Measurements from ENCODE around the gene NFATC1.
A peak's percentile ranks its signal among the peaks of the same experiment; 100 is the strongest.

Gene NFATC1

GRCh38 chr18:79489899-79490625 lies 94.3 kb downstream of the NFATC1 start:
- Mint-ChIP-seq H3K4me3 (no peak overlapping the region), H3K36me3 (ENCODE audit: low read depth) (peaks cover 14% of the 10 kb centered on the region), H3K4me1 (ENCODE audit: low read depth) (peaks cover 10% of the 10 kb centered on the region), H3K9me3 (peaks cover under 1% of the 10 kb centered on the region), H3K27ac (no peak overlapping the region), H3K27me3 (ENCODE audit: low read depth) (no peaks in the 10 kb centered on the region)
- DNase-seq (ENCODE audit: low spot score), result no peak

DNA sequence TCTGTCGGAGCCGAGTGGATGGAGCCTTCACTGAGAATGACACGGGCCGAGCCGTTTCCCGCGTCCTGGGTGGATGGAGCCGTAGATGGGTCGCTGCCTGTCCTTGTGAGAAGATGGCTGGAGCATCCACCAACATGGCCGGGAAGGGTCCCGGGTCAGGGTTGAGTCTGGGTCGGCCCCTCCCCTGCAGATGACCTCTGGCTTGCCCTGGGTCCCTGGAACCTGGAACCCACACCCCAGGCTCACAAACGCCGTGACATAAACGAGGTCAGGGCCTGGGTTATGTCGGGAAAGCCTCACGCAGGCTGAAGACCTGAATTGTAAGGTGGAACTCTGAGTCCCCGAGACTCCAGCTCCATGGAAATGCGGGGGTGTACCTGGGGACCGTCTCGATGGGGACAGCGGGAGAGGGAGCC lies 94.9 kb downstream of the NFATC1 start:
- Mint-ChIP-seq H3K36me3 (ENCODE audit: low read depth) (peaks cover 20% of the 10 kb centered on the region), H3K4me3 (no peak overlapping the region), H3K4me1 (ENCODE audit: low read depth) (peaks cover 10% of the 10 kb centered on the region), H3K27ac (no peak overlapping the region), H3K27me3 (ENCODE audit: low read depth) (no peaks in the 10 kb centered on the region), H3K9me3 (peaks cover 5% of the 10 kb centered on the region)
- DNase-seq (ENCODE audit: low spot score), result no peak

DNA sequence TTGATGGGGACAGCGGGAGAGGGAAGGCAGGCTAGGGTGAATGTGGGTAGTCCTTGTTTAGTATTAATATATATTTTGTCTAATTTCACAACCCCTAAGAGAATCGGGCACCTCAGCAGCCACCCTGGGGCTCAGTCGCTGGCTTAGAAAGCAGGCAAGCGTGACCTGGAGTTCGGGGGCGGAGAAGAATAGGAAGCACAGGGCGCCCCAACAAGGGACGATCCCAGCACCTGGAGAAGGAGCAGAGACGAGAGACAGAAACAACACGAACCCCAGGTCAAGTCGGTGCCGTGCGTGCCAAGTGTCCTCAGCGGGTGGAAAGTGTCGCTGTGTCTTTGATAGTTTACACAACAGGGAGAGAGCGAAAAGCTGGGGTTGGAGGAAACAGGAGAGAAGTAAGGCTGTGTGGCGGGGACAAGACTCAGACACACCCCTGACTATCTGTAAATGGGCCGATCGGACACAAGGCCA lies 95.4 kb downstream of the NFATC1 start:
- Mint-ChIP-seq H3K27ac (peak overlapping the region; percentile 63), H3K27me3 (ENCODE audit: low read depth) (no peaks in the 10 kb centered on the region), H3K36me3 (ENCODE audit: low read depth) (peaks cover 24% of the 10 kb centered on the region), H3K4me3 (no peak overlapping the region), H3K4me1 (ENCODE audit: low read depth) (peaks cover 10% of the 10 kb centered on the region), H3K9me3 (peaks cover 7% of the 10 kb centered on the region)
- DNase-seq (ENCODE audit: low spot score), result no peak

DNA sequence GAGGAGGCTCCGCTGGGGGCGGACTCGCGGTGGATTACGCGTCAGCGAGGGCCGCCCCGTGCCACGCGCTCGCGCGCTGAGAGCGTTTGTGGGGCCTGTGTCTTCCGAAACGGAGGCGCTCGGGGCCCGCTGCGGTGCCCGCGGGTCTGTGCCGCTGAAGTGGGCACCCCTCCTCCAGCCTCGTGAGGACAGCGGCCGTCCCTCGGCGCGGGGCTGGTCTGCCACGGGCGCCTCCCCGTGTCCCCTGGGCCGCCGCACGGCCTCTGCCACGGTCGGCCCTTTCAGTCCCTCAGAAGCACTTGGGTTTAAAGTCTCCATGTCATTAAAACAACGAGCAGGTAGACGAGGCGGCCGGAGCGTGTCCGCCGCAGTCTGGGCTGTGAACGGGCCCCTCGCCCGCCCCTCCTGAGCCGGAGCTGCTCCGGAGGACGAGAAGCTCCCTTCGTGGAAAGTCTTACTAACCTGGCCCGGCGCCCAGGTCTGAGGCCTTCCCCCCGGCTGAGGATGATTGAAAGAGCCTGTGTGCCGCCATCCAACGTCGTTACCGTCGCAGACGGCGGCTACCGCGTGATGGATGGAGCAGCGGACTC lies 97.6 kb downstream of the NFATC1 start:
- H3K36me3 Mint-ChIP-seq (ENCODE audit: low read depth), result peaks cover 44% of the 10 kb centered on the region
- peaks cover 24% of the 10 kb centered on the region for H3K9me3 Mint-ChIP-seq
- peaks cover 10% of the 10 kb centered on the region for H3K4me1 Mint-ChIP-seq (ENCODE audit: low read depth)
- H3K4me3 Mint-ChIP-seq, result no peak overlapping the region
- DNase-seq (ENCODE audit: low spot score), result no peak
- H3K27me3 Mint-ChIP-seq (ENCODE audit: low read depth), result no peaks in the 10 kb centered on the region
- H3K27ac Mint-ChIP-seq, result no peak overlapping the region

DNA sequence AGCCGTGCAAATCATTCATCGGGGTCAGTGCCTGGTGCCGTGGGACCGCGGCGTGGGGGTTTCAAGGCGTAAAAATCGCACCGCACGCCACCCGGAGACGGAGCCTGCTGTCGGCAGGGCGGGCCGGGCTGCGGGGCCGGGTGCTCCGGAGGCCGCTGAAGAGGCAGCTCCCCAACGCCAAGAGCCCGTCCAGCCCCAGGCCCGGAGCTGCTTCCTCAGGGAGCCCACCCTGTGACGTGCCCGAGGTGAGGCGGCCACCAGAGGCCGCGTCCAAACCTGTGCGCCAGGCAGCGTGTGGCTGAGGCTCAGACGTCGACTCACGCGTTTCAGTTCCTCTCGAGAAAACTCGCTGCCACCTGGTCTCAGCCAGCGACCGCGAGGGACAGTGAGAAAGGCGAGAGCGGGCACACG lies 98.1 kb downstream of the NFATC1 start:
- peaks cover 47% of the 10 kb centered on the region for H3K36me3 Mint-ChIP-seq (ENCODE audit: low read depth)

DNA sequence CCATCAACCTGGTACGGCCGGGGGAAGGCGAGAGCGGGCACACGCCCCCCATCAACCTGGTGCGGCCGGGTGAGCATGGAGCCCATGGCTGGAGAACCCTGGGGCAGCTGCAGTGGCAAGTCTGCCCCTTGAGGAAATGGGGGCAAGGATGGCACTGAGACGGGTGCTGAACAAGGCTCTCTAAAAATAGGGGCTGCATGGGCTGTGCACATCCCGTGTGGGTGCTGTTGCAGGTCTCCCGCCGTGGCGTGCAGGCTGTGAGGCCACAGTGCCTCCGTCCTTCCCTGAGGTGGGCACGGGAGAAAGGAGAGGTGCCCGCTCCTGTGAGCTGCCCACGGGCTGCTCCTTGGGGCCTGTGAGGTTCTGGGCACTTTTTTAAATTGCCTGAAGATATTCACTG lies 99.2 kb downstream of the NFATC1 start:
- peaks cover 9% of the 10 kb centered on the region for H3K4me1 Mint-ChIP-seq (ENCODE audit: low read depth)
- peaks cover 40% of the 10 kb centered on the region for H3K9me3 Mint-ChIP-seq
- H3K36me3 Mint-ChIP-seq (ENCODE audit: low read depth), result peaks cover 54% of the 10 kb centered on the region
- DNase-seq (ENCODE audit: low spot score), result no peak
- H3K27ac Mint-ChIP-seq, result no peak overlapping the region
- H3K4me3 Mint-ChIP-seq, result no peak overlapping the region
- no peaks in the 10 kb centered on the region for H3K27me3 Mint-ChIP-seq (ENCODE audit: low read depth)

More for the DNA sequence above, 98.1 kb downstream of the NFATC1 start:
- Mint-ChIP-seq H3K4me3 (no peak overlapping the region), H3K9me3 (peaks cover 29% of the 10 kb centered on the region), H3K4me1 (ENCODE audit: low read depth) (peaks cover 10% of the 10 kb centered on the region), H3K27me3 (ENCODE audit: low read depth) (no peaks in the 10 kb centered on the region), H3K27ac (no peak overlapping the region)
- no peak for DNase-seq (ENCODE audit: low spot score)

GRCh38 chr18:79495591-79496071 lies 99.9 kb downstream of the NFATC1 start:
- DNase-seq (ENCODE audit: low spot score), result no peak
- H3K36me3 Mint-ChIP-seq (ENCODE audit: low read depth), result peaks cover 60% of the 10 kb centered on the region
- no peak overlapping the region for H3K4me3 Mint-ChIP-seq
- H3K27me3 Mint-ChIP-seq (ENCODE audit: low read depth), result no peaks in the 10 kb centered on the region
- peaks cover 47% of the 10 kb centered on the region for H3K9me3 Mint-ChIP-seq
- H3K4me1 Mint-ChIP-seq (ENCODE audit: low read depth), result peaks cover 9% of the 10 kb centered on the region
- no peak overlapping the region for H3K27ac Mint-ChIP-seq

DNA sequence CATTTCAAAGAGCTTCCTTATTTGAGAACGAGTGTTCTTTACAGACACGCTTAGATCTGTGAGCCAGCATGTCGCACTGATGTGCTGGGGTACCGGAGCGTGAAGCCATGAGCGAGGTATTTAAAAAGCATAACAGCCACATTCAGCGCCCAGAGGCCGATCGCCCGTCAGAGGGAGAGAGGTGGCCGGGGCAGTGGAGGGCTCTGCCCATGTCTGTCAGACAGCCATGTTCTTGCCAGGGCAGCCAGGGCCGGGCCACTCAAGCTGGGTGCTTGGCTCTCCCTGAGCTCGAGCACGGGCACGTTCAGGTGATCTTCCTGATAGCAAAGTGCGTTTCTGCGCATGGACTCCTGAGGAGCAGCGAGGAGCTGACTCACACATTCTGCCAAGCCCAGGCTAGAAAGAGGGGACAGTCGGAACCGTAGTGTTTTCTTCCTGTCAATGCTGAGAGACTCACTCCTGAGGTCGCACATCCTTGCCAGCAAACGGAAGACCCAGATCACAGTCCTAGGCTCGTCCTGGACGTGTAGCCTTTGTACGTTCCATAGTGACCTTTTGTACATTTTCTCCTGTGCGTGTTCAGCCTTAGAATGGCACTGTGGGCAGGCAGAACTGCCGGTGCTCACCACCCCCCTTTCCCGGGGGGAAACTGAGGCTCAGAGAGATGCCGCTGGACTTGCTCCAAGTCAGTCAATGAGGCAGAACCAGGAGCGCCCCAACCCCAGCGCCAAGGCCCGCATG lies 100.7 kb downstream of the NFATC1 start:
- no peak for DNase-seq (ENCODE audit: low spot score)
- H3K4me1 Mint-ChIP-seq (ENCODE audit: low read depth), result peaks cover 5% of the 10 kb centered on the region
- H3K27ac Mint-ChIP-seq, result no peak overlapping the region
- H3K4me3 Mint-ChIP-seq, result no peak overlapping the region
- peaks cover 49% of the 10 kb centered on the region for H3K9me3 Mint-ChIP-seq
- peaks cover 62% of the 10 kb centered on the region for H3K36me3 Mint-ChIP-seq (ENCODE audit: low read depth)
- no peaks in the 10 kb centered on the region for H3K27me3 Mint-ChIP-seq (ENCODE audit: low read depth)

DNA sequence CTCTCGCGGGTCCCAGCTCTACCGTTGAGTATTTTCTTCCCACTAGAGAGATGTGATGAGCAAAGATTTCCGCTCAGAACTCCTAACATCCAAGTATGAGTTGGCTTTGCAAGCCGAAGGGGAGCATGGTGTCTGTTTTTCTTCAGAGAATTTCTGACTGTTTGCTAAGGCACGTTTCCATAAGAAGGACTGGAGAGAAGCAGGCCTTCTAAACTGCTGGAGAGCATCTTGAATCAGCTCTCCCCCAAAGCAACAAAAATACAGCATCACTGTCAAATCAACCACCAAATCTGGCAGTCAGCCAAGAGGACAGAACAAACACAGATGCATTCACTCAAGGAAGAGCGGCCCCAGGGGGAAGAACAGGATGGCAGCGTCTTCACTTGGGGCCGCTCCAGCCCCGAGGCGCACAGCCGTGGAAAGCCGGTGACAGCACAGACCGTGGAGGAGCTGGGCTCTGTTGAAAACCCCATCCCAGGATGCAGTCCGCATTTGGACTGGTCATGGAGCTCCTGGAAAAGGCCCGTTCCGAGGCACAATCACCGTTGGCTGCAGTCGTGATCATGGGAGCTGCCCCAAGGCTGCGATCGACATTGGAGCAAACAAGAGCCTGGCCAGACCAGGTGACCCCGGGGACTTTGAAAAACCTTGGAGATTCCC lies 101.4 kb downstream of the NFATC1 start:
- Mint-ChIP-seq H3K4me3 (no peak overlapping the region), H3K27ac (no peak overlapping the region), H3K9me3 (peaks cover 49% of the 10 kb centered on the region), H3K36me3 (ENCODE audit: low read depth) (peaks cover 59% of the 10 kb centered on the region), H3K4me1 (ENCODE audit: low read depth) (peaks cover 2% of the 10 kb centered on the region), H3K27me3 (ENCODE audit: low read depth) (no peaks in the 10 kb centered on the region)
- no peak for DNase-seq (ENCODE audit: low spot score)

DNA sequence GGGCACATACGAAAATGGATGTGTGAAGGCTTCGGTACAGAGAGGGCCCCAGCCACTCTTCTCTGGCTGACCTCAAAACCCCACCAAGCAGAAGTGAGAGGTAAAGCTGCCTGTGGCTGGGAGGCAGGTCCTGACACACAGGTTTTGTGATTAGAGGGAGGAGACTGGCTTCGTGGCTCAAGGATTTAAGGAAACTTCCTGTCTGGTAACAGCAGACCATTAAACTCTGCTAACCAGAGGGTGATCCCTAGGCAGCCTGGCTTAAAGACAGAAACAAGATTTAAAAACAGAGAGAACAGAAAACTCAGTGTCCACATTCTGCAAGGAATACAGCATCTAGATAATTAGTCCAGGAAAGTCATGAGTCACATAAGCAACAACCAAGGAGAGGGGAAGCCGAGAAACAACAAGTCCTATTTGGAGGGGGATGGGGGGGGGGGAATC lies 101.9 kb downstream of the NFATC1 start:
- Mint-ChIP-seq H3K36me3 (ENCODE audit: low read depth) (peaks cover 57% of the 10 kb centered on the region), H3K27me3 (ENCODE audit: low read depth) (no peaks in the 10 kb centered on the region), H3K9me3 (peaks cover 49% of the 10 kb centered on the region), H3K27ac (no peak overlapping the region), H3K4me1 (ENCODE audit: low read depth) (peaks cover 7% of the 10 kb centered on the region), H3K4me3 (no peak overlapping the region)
- DNase-seq (ENCODE audit: low spot score), result no peak

DNA sequence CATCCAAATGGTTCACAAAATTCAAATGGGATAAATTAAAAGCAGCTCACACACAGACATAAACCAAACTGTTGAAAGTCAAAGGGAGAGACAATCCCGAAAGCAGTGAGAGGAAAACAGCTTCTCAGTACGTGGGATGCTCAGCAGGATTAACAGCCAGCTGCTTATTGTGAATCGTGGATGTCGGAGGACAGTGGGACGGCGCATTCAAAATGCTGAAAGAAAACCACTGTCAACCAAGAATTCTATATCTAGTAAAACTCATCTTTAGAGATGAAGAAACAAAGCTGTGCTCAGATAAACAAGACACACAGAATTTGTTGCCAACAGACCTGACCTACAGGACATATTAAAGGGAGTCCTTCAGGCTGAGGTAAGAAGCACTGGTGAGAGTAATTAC lies 102.9 kb downstream of the NFATC1 start:
- Mint-ChIP-seq H3K4me1 (ENCODE audit: low read depth) (peaks cover 7% of the 10 kb centered on the region), H3K9me3 (peaks cover 49% of the 10 kb centered on the region), H3K27ac (no peak overlapping the region), H3K27me3 (ENCODE audit: low read depth) (no peaks in the 10 kb centered on the region), H3K36me3 (ENCODE audit: low read depth) (peaks cover 55% of the 10 kb centered on the region), H3K4me3 (no peak overlapping the region)
- DNase-seq (ENCODE audit: low spot score), result no peak

- peaks cover 23% of the 10 kb centered on the region for H3K4me1 Mint-ChIP-seq (ENCODE audit: low read depth)
- H3K9me3 Mint-ChIP-seq, result peaks cover 43% of the 10 kb centered on the region
- H3K36me3 Mint-ChIP-seq (ENCODE audit: low read depth), result peaks cover 45% of the 10 kb centered on the region
- H3K4me3 Mint-ChIP-seq, result no peak overlapping the region
- no peaks in the 10 kb centered on the region for H3K27me3 Mint-ChIP-seq (ENCODE audit: low read depth)
- no peak for DNase-seq (ENCODE audit: low spot score)
- H3K27ac Mint-ChIP-seq, result no peak overlapping the region
These were observed 105.3 kb downstream of the NFATC1 start for GRCh38 chr18:79501006-79501405.

DNA sequence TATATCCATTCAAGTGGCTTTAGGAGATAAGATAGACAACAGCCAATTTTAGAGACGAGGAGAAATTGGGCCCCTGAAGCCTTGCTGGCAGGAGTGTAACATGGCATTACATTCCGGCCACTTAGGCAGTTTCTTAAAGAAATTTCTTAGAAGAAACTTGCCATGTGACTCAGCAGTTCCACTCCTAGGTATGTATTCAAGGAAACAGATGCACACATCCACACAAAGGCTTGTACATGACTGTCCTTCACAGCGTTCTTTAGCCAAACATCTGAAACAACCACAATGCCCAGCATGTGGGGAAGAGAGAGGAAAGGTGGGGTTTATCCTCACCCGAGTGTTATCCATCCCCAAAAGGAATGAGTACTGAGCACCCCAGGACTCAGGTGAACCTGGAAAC lies 107.1 kb downstream of the NFATC1 start:
- H3K4me3 Mint-ChIP-seq, result no peak overlapping the region
- peaks cover 33% of the 10 kb centered on the region for H3K36me3 Mint-ChIP-seq (ENCODE audit: low read depth)
- H3K27me3 Mint-ChIP-seq (ENCODE audit: low read depth), result no peaks in the 10 kb centered on the region
- no peak overlapping the region for H3K27ac Mint-ChIP-seq
- peaks cover 30% of the 10 kb centered on the region for H3K9me3 Mint-ChIP-seq
- DNase-seq (ENCODE audit: low spot score), result no peak
- peaks cover 39% of the 10 kb centered on the region for H3K4me1 Mint-ChIP-seq (ENCODE audit: low read depth)
